GM18873 (cell line): Measurements from ENCODE around the gene ZDHHC1.

Source experiments
- ATAC-seq: cut with Tn5 transposase; IDR thresholded peaks from one replicate; pipeline ENCODE4 v1.9.1; 2021; ENCODE audit warnings: mild to moderate bottlenecking, moderate library complexity, moderate number of reproducible peaks; ENCODE audit not compliant: unreplicated experiment, low FRiP score

The ZDHHC1 gene

GRCh38 chr16:67415872-67416793 lies at the start of gene ZDHHC1:
Gene ZDHHC1, minus strand, starts transcription at chr16:67416477. Its CDS starts 8,702 bp downstream, at chr16:67407775.
- no peak for ATAC-seq

- ATAC-seq: no peak
Measured at GRCh38 chr16:67464565-67464964, 48.3 kb upstream of the ZDHHC1 start.

- no peak for ATAC-seq
Measured at GRCh38 chr16:67463691-67464090, 47.4 kb upstream of the ZDHHC1 start.

- ATAC-seq: no peak
Measured at GRCh38 chr16:67463059-67463458, 46.8 kb upstream of the ZDHHC1 start.

- no peak for ATAC-seq
Measured at GRCh38 chr16:67462279-67462655, 46.0 kb upstream of the ZDHHC1 start.

- no peak for ATAC-seq
Measured at GRCh38 chr16:67461600-67462278, 45.5 kb upstream of the ZDHHC1 start.

GRCh38 chr16:67460961-67461360 lies 44.7 kb upstream of the ZDHHC1 start:
- ATAC-seq: no peak

GRCh38 chr16:67460168-67460567 lies 43.9 kb upstream of the ZDHHC1 start:
- no peak for ATAC-seq

GRCh38 chr16:67459861-67460150 lies 43.5 kb upstream of the ZDHHC1 start:
- no peak for ATAC-seq

GRCh38 chr16:67459066-67459860 lies 43.0 kb upstream of the ZDHHC1 start:
- ATAC-seq: no peak

- no peak for ATAC-seq
Measured at GRCh38 chr16:67458121-67458641, 41.9 kb upstream of the ZDHHC1 start.

GRCh38 chr16:67457611-67458010 lies 41.3 kb upstream of the ZDHHC1 start:
- no peak for ATAC-seq

- ATAC-seq: no peak
Measured at GRCh38 chr16:67456391-67457081, 40.3 kb upstream of the ZDHHC1 start.

GRCh38 chr16:67454852-67455251 lies 38.6 kb upstream of the ZDHHC1 start:
- no peak for ATAC-seq

- no peak for ATAC-seq
Measured at GRCh38 chr16:67454104-67454503, 37.8 kb upstream of the ZDHHC1 start.

- no peak for ATAC-seq
Measured at GRCh38 chr16:67451704-67452435, 35.6 kb upstream of the ZDHHC1 start.

GRCh38 chr16:67451061-67451703 lies 34.9 kb upstream of the ZDHHC1 start:
- ATAC-seq: no peak

GRCh38 chr16:67449739-67450138 lies 33.5 kb upstream of the ZDHHC1 start:
- ATAC-seq: no peak

- ATAC-seq: no peak
Measured at GRCh38 chr16:67449336-67449735, 33.1 kb upstream of the ZDHHC1 start.
